ENCODE results near the gene EPN3.

EPN3 gene

DNA sequence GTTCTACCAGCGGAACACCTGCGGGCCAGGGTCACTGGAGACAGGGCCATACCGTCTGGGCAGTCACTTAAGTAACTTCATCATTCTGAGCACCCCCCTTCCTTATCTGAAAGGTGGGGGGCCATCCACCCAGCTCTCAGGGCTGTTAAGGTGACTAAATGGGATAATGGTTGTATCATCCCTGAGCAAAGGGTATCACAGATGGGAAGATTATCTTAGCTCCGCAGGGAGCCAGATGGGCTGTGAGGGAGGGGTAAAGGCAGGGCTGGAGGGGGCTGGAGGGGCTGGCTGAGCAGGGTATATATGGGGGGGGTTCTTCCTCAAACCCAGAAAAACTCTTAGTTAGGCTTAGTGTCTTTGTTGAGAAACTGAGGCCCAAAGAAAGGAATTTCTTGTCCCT is 25.1 kb downstream of the EPN3 start:
- peaks cover 9% of the 10 kb centered on the region for H3K4me1 ChIP-seq (ENCODE audit: control insufficient read depth, insufficient read depth, low read length)

DNA sequence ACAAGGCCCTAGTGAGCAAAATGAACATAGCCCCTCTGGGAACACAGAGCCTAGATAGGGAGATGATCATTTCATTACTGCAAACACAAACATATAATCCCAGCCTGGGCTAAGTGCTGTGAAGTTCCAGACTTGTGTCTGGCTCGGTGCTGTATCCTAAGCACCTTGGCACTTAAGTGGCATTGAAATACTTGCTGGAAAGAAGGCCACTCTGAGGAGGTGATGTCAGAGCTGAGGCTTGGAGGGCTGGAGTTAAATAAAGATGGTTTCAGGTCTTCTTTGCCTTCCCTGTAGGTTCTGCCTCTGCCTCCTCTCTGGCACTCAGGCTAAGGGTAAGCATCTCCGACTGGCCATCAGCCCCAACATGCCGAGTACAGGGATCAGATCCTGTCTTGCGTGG is 25.6 kb downstream of the EPN3 start:
- no peaks in the 10 kb centered on the region for H3K9me3 ChIP-seq (replicated peaks; ENCODE audit: low read length)
- H3K27me3 ChIP-seq (ENCODE audit: control insufficient read depth, insufficient read depth, low read length), result peaks cover 34% of the 10 kb centered on the region
- no peak overlapping the region for H3K4me2 ChIP-seq (ENCODE audit: low read length)
- no peak overlapping the region for H3K4me3 ChIP-seq (ENCODE audit: low read length)
- H3K9ac ChIP-seq (ENCODE audit: low read depth, low read length), result no peak overlapping the region
- H3K36me3 ChIP-seq (ENCODE audit: insufficient read depth, low read length), result peaks cover 11% of the 10 kb centered on the region
- H3K4me1 ChIP-seq (ENCODE audit: control insufficient read depth, insufficient read depth, low read length), result peaks cover 9% of the 10 kb centered on the region

More for the DNA sequence above, 25.1 kb downstream of the EPN3 start:
- no peaks in the 10 kb centered on the region for H3K9me3 ChIP-seq (replicated peaks; ENCODE audit: low read length)
- H3K36me3 ChIP-seq (ENCODE audit: insufficient read depth, low read length), result peaks cover 15% of the 10 kb centered on the region
- H3K9ac ChIP-seq (ENCODE audit: low read depth, low read length), result no peak overlapping the region
- no peak overlapping the region for H3K4me3 ChIP-seq (ENCODE audit: low read length)
- peaks cover 29% of the 10 kb centered on the region for H3K27me3 ChIP-seq (ENCODE audit: control insufficient read depth, insufficient read depth, low read length)
- no peak overlapping the region for H3K4me2 ChIP-seq (ENCODE audit: low read length)

DNA sequence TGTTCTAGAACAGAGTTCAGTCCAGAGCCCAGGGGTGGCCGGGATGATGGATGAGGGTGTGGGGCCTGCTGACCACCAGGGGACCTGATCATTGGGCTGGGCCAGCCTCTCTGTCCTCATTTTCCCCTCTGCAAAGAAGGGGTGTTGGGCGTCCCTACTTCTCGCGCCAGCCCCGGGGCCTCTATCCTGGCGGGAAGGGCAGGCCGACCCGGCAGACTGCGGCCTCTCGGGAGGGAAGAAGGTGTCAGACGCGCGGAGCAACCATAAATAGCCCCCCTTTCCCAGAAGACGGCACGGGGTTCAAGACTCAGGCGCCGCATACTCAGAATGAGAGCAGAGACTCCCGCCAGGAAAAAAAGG is 26.0 kb downstream of the EPN3 start:
- Histone ChIP-seq H3K4me1 (ENCODE audit: control insufficient read depth, insufficient read depth, low read length) (peaks cover 9% of the 10 kb centered on the region), H3K9me3 (replicated peaks; ENCODE audit: low read length) (no peaks in the 10 kb centered on the region), H3K36me3 (ENCODE audit: insufficient read depth, low read length) (peaks cover 10% of the 10 kb centered on the region), H3K4me2 (ENCODE audit: low read length) (no peak overlapping the region), H3K27me3 (ENCODE audit: control insufficient read depth, insufficient read depth, low read length) (peaks cover 38% of the 10 kb centered on the region), H3K4me3 (ENCODE audit: low read length) (no peak overlapping the region), H3K9ac (ENCODE audit: low read depth, low read length) (no peak overlapping the region)

- H3K4me1 ChIP-seq (ENCODE audit: control insufficient read depth, insufficient read depth, low read length), result peaks cover 14% of the 10 kb centered on the region
- peaks cover 43% of the 10 kb centered on the region for H3K27me3 ChIP-seq (ENCODE audit: control insufficient read depth, insufficient read depth, low read length)
- no peak overlapping the region for H3K9ac ChIP-seq (ENCODE audit: low read depth, low read length)
- no peak overlapping the region for H3K4me3 ChIP-seq (ENCODE audit: low read length)
- H3K4me2 ChIP-seq (ENCODE audit: low read length), result peak overlapping the region; percentile 92
- peaks cover 10% of the 10 kb centered on the region for H3K36me3 ChIP-seq (ENCODE audit: insufficient read depth, low read length)
- H3K9me3 ChIP-seq (replicated peaks; ENCODE audit: low read length), result no peaks in the 10 kb centered on the region
Observed at GRCh38 chr17:50558941-50559614, 26.5 kb downstream of the EPN3 start.

DNA sequence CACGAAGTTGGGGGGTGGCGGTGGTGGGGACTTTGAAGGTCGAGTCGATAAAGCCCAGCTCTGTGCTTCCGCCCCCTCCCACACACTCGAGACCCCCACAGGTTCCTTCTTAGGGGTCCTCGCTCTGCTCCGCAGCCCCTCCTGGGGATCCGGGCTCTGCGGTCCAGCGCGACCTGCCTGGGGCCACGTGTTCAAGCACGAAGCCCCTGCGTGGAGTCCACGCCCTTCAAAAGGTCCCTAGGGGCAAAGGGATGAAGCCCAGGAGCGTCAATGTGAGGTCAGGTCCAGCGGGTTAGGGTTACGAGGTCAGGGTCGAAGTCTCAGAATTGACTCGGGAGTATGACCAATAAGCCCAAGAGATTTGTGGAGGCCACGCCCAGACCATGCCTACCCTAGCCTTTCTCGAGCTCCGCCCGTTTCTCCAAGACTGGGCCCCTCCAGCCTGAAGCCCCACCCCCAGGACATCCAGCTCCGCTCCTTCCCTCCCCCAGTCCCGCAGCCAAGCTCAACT is 27.2 kb downstream of the EPN3 start:
- Histone ChIP-seq H3K4me3 (ENCODE audit: low read length) (peak overlapping the region; percentile 63), H3K4me2 (ENCODE audit: low read length) (peak overlapping the region; percentile 92), H3K36me3 (ENCODE audit: insufficient read depth, low read length) (peaks cover 10% of the 10 kb centered on the region), H3K9me3 (replicated peaks; ENCODE audit: low read length) (no peaks in the 10 kb centered on the region), H3K9ac (ENCODE audit: low read depth, low read length) (no peak overlapping the region), H3K27me3 (ENCODE audit: control insufficient read depth, insufficient read depth, low read length) (peaks cover 45% of the 10 kb centered on the region), H3K4me1 (ENCODE audit: control insufficient read depth, insufficient read depth, low read length) (peaks cover 19% of the 10 kb centered on the region)

DNA sequence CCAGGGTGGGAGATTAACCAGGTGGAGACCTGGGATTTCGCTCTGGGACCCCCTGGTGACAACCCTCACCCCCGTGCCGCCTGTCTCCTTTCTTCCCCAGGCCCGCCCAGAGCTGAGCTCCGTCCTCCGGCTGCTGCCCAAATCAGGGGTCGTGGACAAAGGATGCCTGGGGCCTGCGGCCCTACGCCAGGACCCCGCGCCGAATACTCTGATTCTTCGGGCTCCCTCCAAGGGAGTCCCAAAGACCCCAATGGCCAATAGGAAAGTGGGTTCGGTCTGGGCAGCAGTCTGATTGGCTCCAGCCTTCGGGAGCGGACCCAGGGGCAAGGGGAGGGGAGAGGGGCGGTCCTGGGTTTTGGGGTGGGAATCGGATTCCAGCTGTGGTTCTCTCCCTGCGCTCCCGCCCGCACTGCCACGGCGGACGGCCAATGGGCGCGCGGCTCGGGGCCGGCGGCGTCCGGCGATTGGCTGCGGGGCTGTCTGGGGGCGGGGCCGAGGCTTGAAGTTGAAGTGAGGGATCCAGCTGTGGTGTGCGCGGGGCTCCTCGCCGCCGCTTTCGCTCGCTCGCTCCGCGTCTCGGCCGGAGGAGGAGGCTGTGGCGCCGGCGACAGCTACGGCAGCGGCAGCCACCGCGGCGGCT is 27.8 kb downstream of the EPN3 start, which contains the start of gene CACNA1G:
Gene CACNA1G (plus strand): TSS at position 531 of the 640 bp plus-strand sequence. CDS start 745 bp downstream, outside the sequence.
- Histone ChIP-seq H3K4me3 (ENCODE audit: low read length) (peak within 1 kb of the TSS; percentile 69), H3K27me3 (ENCODE audit: control insufficient read depth, insufficient read depth, low read length) (peaks cover 45% of the 10 kb centered on the region), H3K4me2 (ENCODE audit: low read length) (peak within 1 kb of the TSS; percentile 92), H3K9me3 (replicated peaks; ENCODE audit: low read length) (no peaks in the 10 kb centered on the region), H3K4me1 (ENCODE audit: control insufficient read depth, insufficient read depth, low read length) (peaks cover 20% of the 10 kb centered on the region), H3K9ac (ENCODE audit: low read depth, low read length) (no peak within 1 kb of the TSS), H3K36me3 (ENCODE audit: insufficient read depth, low read length) (peaks cover 10% of the 10 kb centered on the region)

GRCh38 chr17:50560931-50561745 is 28.6 kb downstream of the EPN3 start:
- no peaks in the 10 kb centered on the region for H3K9me3 ChIP-seq (replicated peaks; ENCODE audit: low read length)
- peaks cover 54% of the 10 kb centered on the region for H3K27me3 ChIP-seq (ENCODE audit: control insufficient read depth, insufficient read depth, low read length)
- peaks cover 20% of the 10 kb centered on the region for H3K4me1 ChIP-seq (ENCODE audit: control insufficient read depth, insufficient read depth, low read length)
- H3K9ac ChIP-seq (ENCODE audit: low read depth, low read length), result no peak overlapping the region
- H3K36me3 ChIP-seq (ENCODE audit: insufficient read depth, low read length), result peaks cover 4% of the 10 kb centered on the region
- H3K4me2 ChIP-seq (ENCODE audit: low read length), result peak overlapping the region; percentile 80
- peak overlapping the region; percentile 46 for H3K4me3 ChIP-seq (ENCODE audit: low read length)

DNA sequence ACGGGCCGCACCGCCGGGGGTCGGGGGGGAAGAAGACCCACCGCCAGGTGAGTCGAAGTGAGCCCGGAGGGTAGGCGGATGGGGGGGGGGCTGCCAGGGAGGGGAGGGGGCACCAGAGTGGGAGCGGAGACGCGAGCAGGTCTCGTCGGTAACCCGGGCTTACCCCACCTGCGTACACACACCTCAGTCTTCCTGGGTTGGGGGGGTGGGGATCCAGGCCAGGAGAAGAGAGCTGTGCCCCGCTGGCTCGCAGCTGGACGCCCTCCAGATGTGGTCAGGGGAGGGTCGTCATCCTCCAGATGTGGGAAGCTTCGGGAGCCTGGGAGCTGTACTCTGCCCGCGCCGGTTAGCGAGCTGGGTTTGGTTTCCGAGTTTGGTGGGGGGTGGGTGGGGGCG is 29.2 kb downstream of the EPN3 start:
- H3K36me3 ChIP-seq (ENCODE audit: insufficient read depth, low read length), result no peaks in the 10 kb centered on the region
- H3K4me3 ChIP-seq (ENCODE audit: low read length), result no peak overlapping the region
- no peak overlapping the region for H3K9ac ChIP-seq (ENCODE audit: low read depth, low read length)
- peaks cover 20% of the 10 kb centered on the region for H3K4me1 ChIP-seq (ENCODE audit: control insufficient read depth, insufficient read depth, low read length)
- no peak overlapping the region for H3K4me2 ChIP-seq (ENCODE audit: low read length)
- H3K9me3 ChIP-seq (replicated peaks; ENCODE audit: low read length), result no peaks in the 10 kb centered on the region
- H3K27me3 ChIP-seq (ENCODE audit: control insufficient read depth, insufficient read depth, low read length), result peaks cover 60% of the 10 kb centered on the region

DNA sequence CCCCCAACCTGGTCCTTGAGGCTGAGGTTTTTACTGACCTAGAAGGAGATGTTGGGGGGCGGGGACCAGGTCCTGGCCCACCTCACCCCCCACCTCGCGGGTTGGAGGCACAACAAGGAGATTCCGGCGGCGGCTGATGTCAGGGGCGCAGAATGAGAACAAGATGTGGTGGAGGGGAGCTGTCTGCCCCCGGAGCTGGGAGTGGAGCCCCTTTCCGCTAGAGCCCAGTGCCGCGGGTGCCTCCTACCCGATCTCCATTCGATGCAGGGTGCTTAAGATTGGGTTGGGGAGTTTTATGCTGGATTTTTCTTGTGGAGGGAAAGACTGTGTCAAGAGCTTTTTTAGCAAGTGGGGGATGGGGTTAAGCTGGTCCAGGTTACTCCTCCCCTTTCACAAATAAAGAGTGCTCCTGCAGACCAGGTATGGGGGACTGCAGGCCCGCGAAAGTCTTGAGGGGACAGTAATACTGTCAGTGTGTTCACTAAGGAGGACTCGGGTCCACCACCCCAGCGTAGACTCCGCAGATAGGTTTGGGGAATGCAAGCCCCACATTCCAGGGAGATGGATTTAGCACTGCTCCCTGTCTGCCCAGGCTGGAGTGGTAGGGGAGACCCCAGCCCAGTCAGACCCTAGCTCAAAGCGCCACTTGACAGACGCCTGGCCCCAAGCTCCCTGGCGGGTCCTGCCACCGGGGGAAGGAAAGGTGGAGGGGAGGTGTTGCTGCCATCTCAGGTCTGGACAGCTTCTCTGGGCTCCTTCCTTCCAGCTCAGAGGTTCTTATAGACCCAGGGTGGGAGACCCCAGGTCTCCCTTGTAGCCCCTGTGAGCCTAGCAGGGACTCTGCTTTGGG is 29.9 kb downstream of the EPN3 start:
- no peaks in the 10 kb centered on the region for H3K36me3 ChIP-seq (ENCODE audit: insufficient read depth, low read length)
- no peak overlapping the region for H3K9ac ChIP-seq (ENCODE audit: low read depth, low read length)
- peaks cover 66% of the 10 kb centered on the region for H3K27me3 ChIP-seq (ENCODE audit: control insufficient read depth, insufficient read depth, low read length)
- H3K4me3 ChIP-seq (ENCODE audit: low read length), result no peak overlapping the region
- peaks cover 20% of the 10 kb centered on the region for H3K4me1 ChIP-seq (ENCODE audit: control insufficient read depth, insufficient read depth, low read length)
- H3K4me2 ChIP-seq (ENCODE audit: low read length), result no peak overlapping the region
- no peaks in the 10 kb centered on the region for H3K9me3 ChIP-seq (replicated peaks; ENCODE audit: low read length)

DNA sequence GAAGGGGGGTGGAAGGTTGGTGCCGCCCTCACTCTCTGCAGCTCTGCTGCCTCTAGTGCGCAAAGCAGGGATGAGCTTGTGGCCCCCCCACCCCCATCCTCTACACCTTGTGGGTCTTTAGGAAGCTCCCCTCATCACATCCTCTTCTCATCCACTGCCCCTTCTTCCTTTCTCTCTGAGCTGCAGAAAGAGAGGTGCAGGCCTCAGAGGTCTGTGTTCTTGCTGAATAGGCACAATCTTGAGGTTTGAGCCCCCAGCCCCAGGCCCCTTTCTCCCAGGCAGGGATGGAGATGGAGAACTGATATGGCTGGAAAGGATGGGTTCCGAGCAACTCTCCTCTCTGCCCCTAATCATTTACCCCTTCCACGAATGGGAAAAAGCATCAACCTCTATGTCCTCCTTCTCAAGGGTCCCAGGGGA is 30.6 kb downstream of the EPN3 start:
- no peak overlapping the region for H3K4me2 ChIP-seq (ENCODE audit: low read length)
- H3K4me3 ChIP-seq (ENCODE audit: low read length), result no peak overlapping the region
- H3K36me3 ChIP-seq (ENCODE audit: insufficient read depth, low read length), result no peaks in the 10 kb centered on the region
- no peak overlapping the region for H3K9ac ChIP-seq (ENCODE audit: low read depth, low read length)
- H3K9me3 ChIP-seq (replicated peaks; ENCODE audit: low read length), result no peaks in the 10 kb centered on the region
- peaks cover 20% of the 10 kb centered on the region for H3K4me1 ChIP-seq (ENCODE audit: control insufficient read depth, insufficient read depth, low read length)
- peaks cover 66% of the 10 kb centered on the region for H3K27me3 ChIP-seq (ENCODE audit: control insufficient read depth, insufficient read depth, low read length)

- H3K9me3 ChIP-seq (replicated peaks; ENCODE audit: low read length), result no peaks in the 10 kb centered on the region
- no peak overlapping the region for H3K4me3 ChIP-seq (ENCODE audit: low read length)
- H3K36me3 ChIP-seq (ENCODE audit: insufficient read depth, low read length), result no peaks in the 10 kb centered on the region
- H3K27me3 ChIP-seq (ENCODE audit: control insufficient read depth, insufficient read depth, low read length), result peaks cover 48% of the 10 kb centered on the region
- H3K4me2 ChIP-seq (ENCODE audit: low read length), result peak overlapping the region; percentile 42
- H3K9ac ChIP-seq (ENCODE audit: low read depth, low read length), result no peak overlapping the region
- H3K4me1 ChIP-seq (ENCODE audit: control insufficient read depth, insufficient read depth, low read length), result peaks cover 16% of the 10 kb centered on the region
Observed at GRCh38 chr17:50564916-50565315, 32.4 kb downstream of the EPN3 start.
